Heart left ventricle (tissue), 13 donors: ENCODE measurements around the gene VPS45.

Source experiments
- POLR2A ChIP-seq, 2 donors: fragments of 450-650 bp; IDR thresholded peaks; one replicate each; pipeline ENCODE4 v1.6.1; 2017; ENCODE audit warnings: antibody characterized with exemption in 2 of 2, mild to moderate bottlenecking in 2 of 2, moderate library complexity in 2 of 2
- TF ChIP-seq, protein P1 (sequence below), 12 donors: fragments of 200-600 bp; sonication (generic) in 4 of 12; IDR thresholded peaks; one replicate each; pipeline versions ENCODE4 v1.5.0 to v1.8.0; 2018 to 2022; ENCODE audit warnings: antibody characterized with exemption in 12 of 12, mild to moderate bottlenecking in 5 of 12
- donor health status: ischemic (EF 13 %, LVEDD 7.1; RV severe dilation, severe dysfunction).
- donor health status: DM: no; HTN: yes; CAD: no.
- donor health status: DM: no; HTN: no; CAD: no.
- donor health status: ischemic (EF 25% LVEDD 6.9; RV normal size, moderate dysfunction).
- donor health status: ischemic (EF 25% LVEDD 5.7; RV mildly dilated, moderate dysfunction).
- donor health status: ischemic (EF 35%, LVEDD 5.7; RV mildly dilated, moderate dysfunction).
- donor health status: nonischemic (EF 11% LVEDD 7.7; RV severe dilation, severe dysfunction).
- donor health status: DM: yes; HTN: yes; CAD: no.
- donor health status: PGD.
- donor health status: ischemic (EF 29% LVEDD 5.4; RV normal size, mild dysfunction).
- donor health status: nonischemic (EF 23%, LVEDD 6.1; RV moderate dilation, normal function).

- TF ChIP-seq, protein P1, sequence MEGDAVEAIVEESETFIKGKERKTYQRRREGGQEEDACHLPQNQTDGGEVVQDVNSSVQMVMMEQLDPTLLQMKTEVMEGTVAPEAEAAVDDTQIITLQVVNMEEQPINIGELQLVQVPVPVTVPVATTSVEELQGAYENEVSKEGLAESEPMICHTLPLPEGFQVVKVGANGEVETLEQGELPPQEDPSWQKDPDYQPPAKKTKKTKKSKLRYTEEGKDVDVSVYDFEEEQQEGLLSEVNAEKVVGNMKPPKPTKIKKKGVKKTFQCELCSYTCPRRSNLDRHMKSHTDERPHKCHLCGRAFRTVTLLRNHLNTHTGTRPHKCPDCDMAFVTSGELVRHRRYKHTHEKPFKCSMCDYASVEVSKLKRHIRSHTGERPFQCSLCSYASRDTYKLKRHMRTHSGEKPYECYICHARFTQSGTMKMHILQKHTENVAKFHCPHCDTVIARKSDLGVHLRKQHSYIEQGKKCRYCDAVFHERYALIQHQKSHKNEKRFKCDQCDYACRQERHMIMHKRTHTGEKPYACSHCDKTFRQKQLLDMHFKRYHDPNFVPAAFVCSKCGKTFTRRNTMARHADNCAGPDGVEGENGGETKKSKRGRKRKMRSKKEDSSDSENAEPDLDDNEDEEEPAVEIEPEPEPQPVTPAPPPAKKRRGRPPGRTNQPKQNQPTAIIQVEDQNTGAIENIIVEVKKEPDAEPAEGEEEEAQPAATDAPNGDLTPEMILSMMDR (IDR thresholded peaks at IDR 0.05): no peak
- TF ChIP-seq POLR2A (IDR thresholded peaks at IDR 0.05): no peak
Observed at GRCh38 chr1:150085406-150085805, 17.8 kb downstream of the VPS45 start.
